Measurements from ENCODE around the gene UTP11.

The UTP11 gene

DNA sequence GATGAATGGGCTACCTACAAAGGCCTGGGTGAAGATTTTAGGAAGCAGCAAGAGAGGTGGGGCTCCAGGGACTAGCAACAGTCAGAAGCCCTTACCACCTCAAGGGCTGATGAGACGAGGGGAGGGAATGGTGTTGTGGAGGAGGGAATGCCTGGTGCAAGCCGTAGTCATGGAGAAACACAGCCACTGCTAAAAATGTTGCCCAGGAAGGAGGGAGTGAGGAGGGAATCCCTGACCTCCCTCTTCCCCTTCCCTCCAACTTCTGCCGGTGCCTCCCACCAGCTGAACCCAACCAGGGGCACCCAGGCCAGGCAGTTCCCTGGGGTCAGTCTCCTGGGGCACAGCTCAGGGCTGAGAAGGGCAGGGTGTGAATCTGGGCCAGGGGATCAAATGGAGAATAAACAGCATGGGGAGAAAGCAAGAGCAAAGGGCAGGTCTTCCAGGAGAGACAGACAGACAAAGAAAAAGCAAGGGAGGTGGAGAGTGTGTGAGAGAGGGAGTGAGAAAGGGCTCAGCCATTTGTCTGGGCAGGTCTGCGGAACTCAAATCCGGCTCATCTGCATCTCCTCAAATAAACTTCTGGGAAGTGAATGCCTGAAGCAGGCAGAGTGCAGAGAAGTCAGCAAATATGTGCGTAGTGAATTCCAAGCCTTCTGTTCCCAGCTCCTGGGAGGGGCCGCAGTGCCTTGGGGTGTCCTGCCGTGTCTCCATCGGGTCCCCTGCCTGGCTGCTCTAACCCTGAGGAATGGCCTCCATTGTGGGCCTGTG, 61.2 kb downstream of the UTP11 start:
- DNase-seq, result no peak

DNA sequence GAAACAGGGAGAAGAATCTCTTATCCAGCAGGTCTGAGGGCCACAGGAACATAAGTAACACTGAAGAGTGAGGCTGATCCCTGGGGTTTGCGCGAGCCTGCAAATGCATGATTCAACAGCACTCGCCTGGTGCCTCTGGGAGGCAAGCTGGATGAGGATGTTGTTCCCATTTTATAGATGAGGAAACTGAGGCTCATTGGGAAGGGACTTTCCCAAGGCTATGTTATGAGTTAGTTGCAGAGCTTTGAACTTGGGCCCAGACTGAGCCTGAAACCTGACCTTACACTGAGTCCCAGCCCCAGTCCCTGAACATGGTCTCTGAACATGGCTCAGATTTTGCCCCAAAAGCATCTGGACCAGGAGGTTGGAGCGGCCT, 61.8 kb downstream of the UTP11 start:
- DNase-seq, result no peak
